Measurements from ENCODE around the gene TTC28.

GRCh38 chr22:28450109-28450508, 229.5 kb downstream of the TTC28 start:
- TF ChIP-seq CTCF (IDR thresholded peaks at IDR 0.05) (no peak), POLR2A (IDR thresholded peaks at IDR 0.05) (no peak)
